GM12801 (cell line): ENCODE results near the gene MAML2.

Experiments
- CTCF ChIP-seq: IDR thresholded peaks from one replicate; pipeline ENCODE4 v1.5.1; 2011; ENCODE audit warnings: control low read depth; ENCODE audit not compliant: insufficient read length; ENCODE audit errors: extremely low read depth

MAML2 gene

GRCh38 chr11:96256215-96257011, 86.6 kb downstream of the MAML2 start:
- no peak for TF ChIP-seq CTCF

DNA sequence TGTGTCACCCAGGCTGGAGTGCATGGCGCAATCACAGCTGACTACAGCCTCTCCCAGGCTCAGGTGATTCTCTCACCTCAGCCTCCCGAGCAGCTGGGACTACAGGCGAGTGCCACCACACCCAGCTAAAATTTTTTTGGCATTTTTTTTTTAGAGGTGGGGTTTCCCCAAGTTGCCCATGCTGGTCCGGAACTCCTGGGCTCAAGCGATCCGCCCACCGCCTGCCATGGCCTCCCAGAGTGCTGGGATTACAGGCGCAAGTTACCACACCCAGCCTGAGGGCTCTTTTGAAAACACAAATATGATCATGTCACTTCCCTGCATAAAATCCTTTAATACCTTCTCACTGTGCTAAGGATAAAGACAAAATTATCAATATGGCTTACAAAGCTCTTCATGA, 88.1 kb downstream of the MAML2 start:
- no peak for TF ChIP-seq CTCF

DNA sequence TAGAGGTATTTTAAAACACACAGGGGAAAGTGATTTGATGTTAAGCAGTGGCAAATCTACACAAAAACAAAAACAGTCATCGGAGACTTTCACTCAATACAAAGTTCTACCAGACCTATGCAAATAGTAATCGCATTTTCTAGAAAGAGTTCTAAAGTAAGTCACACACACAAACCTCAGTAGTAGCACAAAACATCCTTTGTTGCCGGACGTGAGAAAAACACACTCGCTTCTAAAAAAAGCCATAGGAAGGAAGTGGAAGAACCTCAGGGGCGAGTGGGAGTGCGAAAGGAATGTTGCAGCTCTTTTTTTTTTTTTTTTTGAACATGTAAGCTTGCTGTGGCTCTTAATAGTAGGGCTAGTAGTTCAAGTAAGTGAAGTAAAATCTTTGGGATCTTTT, 88.9 kb downstream of the MAML2 start:
- no peak for TF ChIP-seq CTCF

- no peak for TF ChIP-seq CTCF
These were observed 96.1 kb downstream of the MAML2 start for GRCh38 chr11:96246718-96247552.

DNA sequence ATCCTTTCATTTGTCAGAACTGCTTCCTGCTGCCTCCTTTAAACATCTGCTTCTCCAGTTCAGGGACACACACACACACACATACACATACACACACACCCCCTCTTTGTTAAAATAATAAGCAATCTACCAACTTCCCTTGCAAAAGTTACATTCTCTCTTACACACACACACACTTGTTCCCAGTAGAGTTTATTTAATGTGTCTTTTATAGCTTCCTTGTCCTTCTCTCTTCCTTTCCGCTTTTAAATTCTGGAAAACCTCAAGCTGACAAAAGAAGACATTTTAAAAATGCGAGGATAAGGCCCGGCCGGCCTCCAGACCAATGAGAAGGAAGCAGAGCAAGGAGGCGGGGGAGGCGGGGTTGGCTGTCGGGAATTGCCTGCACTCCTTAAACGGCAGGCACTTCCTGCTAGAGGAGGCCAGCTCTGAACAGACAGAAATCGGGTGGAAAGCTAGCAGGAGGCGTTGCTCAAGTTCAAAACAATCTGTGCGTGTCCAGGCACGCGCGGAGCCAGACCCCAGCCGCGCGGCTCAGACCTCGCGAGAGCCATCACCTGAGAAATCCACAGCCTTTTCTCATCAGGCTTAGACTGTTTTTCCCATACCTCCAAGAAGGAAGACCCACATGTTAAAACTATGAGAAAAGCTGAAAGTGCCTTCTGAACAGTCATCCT, 99.9 kb downstream of the MAML2 start:
- TF ChIP-seq CTCF: no peak

- no peak for TF ChIP-seq CTCF
These were observed 100.7 kb downstream of the MAML2 start for GRCh38 chr11:96242191-96242847.
